Activated CD8-positive, alpha-beta T cell treated with anti-CD3 and anti-CD28 coated beads for 36 hours (primary cell): ENCODE measurements around the gene NOVA2. TPM values are rescaled to one million over a fixed set of nuclear protein-coding genes. Genes with fewer than 3 reads are reported as not detected.
A peak's percentile ranks its signal among the peaks of the same experiment; 100 is the strongest.

Source experiments
- ATAC-seq: fragments of 200-7000 bp; cut with Tn5 transposase; one replicate; pipeline ENCODE4 v1.10.0; 2021; ENCODE audit warnings: mild to moderate bottlenecking, moderate library complexity
- CTCF ChIA-PET: fragments of 350-600 bp; sonication (Branson Sonifier 250); formaldehyde crosslinking; loops from one replicate; lab custom pipeline; 2021; ENCODE audit warnings: antibody characterized with exemption; lab: Charles Lee
- POLR2A ChIA-PET: fragments of 350-600 bp; sonication (Branson Sonifier 250); formaldehyde crosslinking; loops from one replicate; lab custom pipeline; 2021; ENCODE audit warnings: antibody characterized with exemption; lab: Charles Lee
- DNase-seq: peaks from one replicate; pipeline ENCODE4 v3.0.0-alpha.2; 2020
- H3K27ac Mint-ChIP-seq: one replicate; pipeline ENCODE4 v1.8.0; 2021; ENCODE audit warnings: mild to moderate bottlenecking, mixed read lengths
- H3K27me3 Mint-ChIP-seq: one replicate; pipeline ENCODE4 v1.8.0; 2021; ENCODE audit warnings: mixed read lengths
- H3K36me3 Mint-ChIP-seq: one replicate; pipeline ENCODE4 v1.8.0; 2021; ENCODE audit warnings: low read depth, mixed read lengths
- H3K4me1 Mint-ChIP-seq: one replicate; pipeline ENCODE4 v1.8.0; 2021; ENCODE audit warnings: low read depth, mixed read lengths
- H3K4me3 Mint-ChIP-seq: one replicate; pipeline ENCODE4 v1.8.0; 2021; ENCODE audit warnings: mild to moderate bottlenecking, moderate library complexity, mixed read lengths
- H3K9me3 Mint-ChIP-seq: one replicate; pipeline ENCODE4 v1.8.0; 2021; ENCODE audit warnings: mixed read lengths
- intact Hi-C: fragments of 100-400 bp; cut with micrococcal nuclease; formaldehyde crosslinking; loops from one replicate; pipeline ENCODE4 v1.10.0; 2022
- total RNA-seq, 2 experiments: library from RNA; stranded (reverse); gene quantifications; one replicate each; pipeline ENCODE4 v1.2.3, GENCODE V29; 2021
- TF ChIP-seq, protein P1 (sequence below): fragments of 200-600 bp; IDR thresholded peaks from one replicate; pipeline ENCODE4 v1.8.0; 2022; ENCODE audit warnings: antibody characterized with exemption, mild to moderate bottlenecking

NOVA2 gene
- total RNA-seq, 2 experiments from 2014 or later = not detected

GRCh38 chr19:45913874-45914830, 59.5 kb downstream of the NOVA2 start, which contains the start of gene NANOS2:
Gene NANOS2, minus strand, starts transcription at chr19:45914778. Its CDS starts 85 bp downstream, at chr19:45914693.
- peaks cover 4% of the 10 kb centered on the region for H3K4me1 Mint-ChIP-seq

GRCh38 chr19:45911291-45911690, 62.4 kb downstream of the NOVA2 start:
- DNase-seq = no peak
- ChIA-PET POLR2A (no interaction called here), CTCF (interaction anchor here (1.3 kb wide), 1 partner anchor 8 kb away, joined by 3 read pairs; no protein-coding TSS in a partner anchor)
- H3K4me3 Mint-ChIP-seq = no peak overlapping the region
- no peaks in the 10 kb centered on the region for H3K9me3 Mint-ChIP-seq
- TF ChIP-seq, protein P1, sequence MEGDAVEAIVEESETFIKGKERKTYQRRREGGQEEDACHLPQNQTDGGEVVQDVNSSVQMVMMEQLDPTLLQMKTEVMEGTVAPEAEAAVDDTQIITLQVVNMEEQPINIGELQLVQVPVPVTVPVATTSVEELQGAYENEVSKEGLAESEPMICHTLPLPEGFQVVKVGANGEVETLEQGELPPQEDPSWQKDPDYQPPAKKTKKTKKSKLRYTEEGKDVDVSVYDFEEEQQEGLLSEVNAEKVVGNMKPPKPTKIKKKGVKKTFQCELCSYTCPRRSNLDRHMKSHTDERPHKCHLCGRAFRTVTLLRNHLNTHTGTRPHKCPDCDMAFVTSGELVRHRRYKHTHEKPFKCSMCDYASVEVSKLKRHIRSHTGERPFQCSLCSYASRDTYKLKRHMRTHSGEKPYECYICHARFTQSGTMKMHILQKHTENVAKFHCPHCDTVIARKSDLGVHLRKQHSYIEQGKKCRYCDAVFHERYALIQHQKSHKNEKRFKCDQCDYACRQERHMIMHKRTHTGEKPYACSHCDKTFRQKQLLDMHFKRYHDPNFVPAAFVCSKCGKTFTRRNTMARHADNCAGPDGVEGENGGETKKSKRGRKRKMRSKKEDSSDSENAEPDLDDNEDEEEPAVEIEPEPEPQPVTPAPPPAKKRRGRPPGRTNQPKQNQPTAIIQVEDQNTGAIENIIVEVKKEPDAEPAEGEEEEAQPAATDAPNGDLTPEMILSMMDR = no peak
- peaks cover 18% of the 10 kb centered on the region for H3K27me3 Mint-ChIP-seq
- no peaks in the 10 kb centered on the region for H3K4me1 Mint-ChIP-seq
- no peak for ATAC-seq
- no peak overlapping the region for H3K27ac Mint-ChIP-seq
- intact Hi-C loops = no loop called here
- no peaks in the 10 kb centered on the region for H3K36me3 Mint-ChIP-seq

More at GRCh38 chr19:45913874-45914830, 59.5 kb downstream of the NOVA2 start, which contains the start of gene NANOS2:
- DNase-seq (peak; percentile 33), ATAC-seq (no peak)
- Mint-ChIP-seq H3K36me3 (no peaks in the 10 kb centered on the region), H3K27ac (no peak within 1 kb of the TSS), H3K27me3 (peaks cover 19% of the 10 kb centered on the region), H3K4me3 (no peak within 1 kb of the TSS), H3K9me3 (no peaks in the 10 kb centered on the region)
- ChIA-PET POLR2A (interaction anchor here (0.6 kb wide), 1 partner anchor 50 kb away, joined by 3 read pairs; the partner anchor contains the start of gene FOXA3), CTCF (interaction anchor here (1.1 kb wide), 1 partner anchor 9 kb away, joined by 3 read pairs; no protein-coding TSS in a partner anchor)
- TF ChIP-seq, protein P1 = peak; percentile 38
- intact Hi-C loops = no loop called here

DNA sequence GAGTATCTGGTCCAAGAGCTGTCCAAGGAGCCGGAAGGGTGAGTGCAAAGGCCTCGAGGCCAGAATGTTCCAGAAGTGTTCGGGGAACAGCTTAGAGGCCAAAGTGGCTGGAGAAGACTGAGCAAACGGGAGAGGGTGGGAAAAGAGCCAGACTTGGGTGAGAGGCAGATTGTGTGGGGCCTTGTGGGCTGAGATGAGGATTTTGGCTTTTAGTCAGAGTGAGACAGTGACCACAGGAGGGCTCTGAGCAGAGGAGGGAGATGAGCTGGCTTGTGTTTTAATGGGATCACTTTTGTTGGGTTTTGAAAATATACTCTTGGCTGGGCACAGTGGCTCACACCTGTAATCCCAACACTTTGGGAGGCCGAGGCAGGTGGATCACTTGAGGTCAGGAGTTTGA, 64.7 kb downstream of the NOVA2 start:
- POLR2A ChIA-PET = no interaction called here
- ATAC-seq (no peak), DNase-seq (no peak)
- no peak overlapping the region for H3K27ac Mint-ChIP-seq
- CTCF ChIA-PET = no interaction called here
- no peaks in the 10 kb centered on the region for H3K4me1 Mint-ChIP-seq
- peaks cover 16% of the 10 kb centered on the region for H3K27me3 Mint-ChIP-seq
- H3K36me3 Mint-ChIP-seq = no peaks in the 10 kb centered on the region
- H3K4me3 Mint-ChIP-seq = no peak overlapping the region
- TF ChIP-seq, protein P1 = no peak
- intact Hi-C loops = no loop called here
- no peaks in the 10 kb centered on the region for H3K9me3 Mint-ChIP-seq

DNA sequence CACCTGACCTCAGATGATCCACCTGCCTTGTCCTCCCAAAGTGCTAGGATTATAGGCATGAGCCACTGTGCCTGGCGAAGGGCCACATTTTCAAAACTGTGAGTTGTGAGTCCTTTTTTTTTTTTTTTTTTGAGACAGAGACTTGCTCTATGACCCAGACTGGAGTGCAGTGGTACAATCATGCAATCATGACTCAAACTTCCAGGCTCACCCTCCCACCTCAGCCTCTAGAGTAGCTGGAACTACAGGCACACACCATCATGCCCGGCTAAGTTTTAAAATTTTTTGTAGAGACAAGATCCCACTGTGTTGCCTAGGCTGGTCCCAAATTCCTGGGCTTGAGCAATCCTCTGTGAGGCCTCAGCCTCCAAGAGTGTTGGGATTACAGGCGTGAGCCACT, 67.4 kb downstream of the NOVA2 start:
- ATAC-seq (no peak), DNase-seq (no peak)
- H3K9me3 Mint-ChIP-seq = no peaks in the 10 kb centered on the region
- no peaks in the 10 kb centered on the region for H3K36me3 Mint-ChIP-seq
- intact Hi-C loops = no loop called here
- TF ChIP-seq, protein P1 = no peak
- H3K27me3 Mint-ChIP-seq = peaks cover 7% of the 10 kb centered on the region
- ChIA-PET POLR2A (no interaction called here), CTCF (no interaction called here)
- no peak overlapping the region for H3K27ac Mint-ChIP-seq
- H3K4me1 Mint-ChIP-seq = peaks cover 3% of the 10 kb centered on the region
- no peak overlapping the region for H3K4me3 Mint-ChIP-seq

GRCh38 chr19:45905011-45905410, 68.7 kb downstream of the NOVA2 start:
- Mint-ChIP-seq H3K9me3 (no peaks in the 10 kb centered on the region), H3K27ac (no peak overlapping the region), H3K27me3 (peaks cover 5% of the 10 kb centered on the region), H3K4me1 (peaks cover 11% of the 10 kb centered on the region), H3K4me3 (no peak overlapping the region), H3K36me3 (peaks cover 4% of the 10 kb centered on the region)
- intact Hi-C loops = no loop called here
- TF ChIP-seq, protein P1 = no peak
- DNase-seq (no peak), ATAC-seq (no peak)
- ChIA-PET CTCF (interaction anchor here (0.8 kb wide), 1 partner anchor 10 kb away, joined by 3 read pairs; the partner anchor contains the start of gene NANOS2), POLR2A (no interaction called here)
